D721Med (cell line): ENCODE measurements around the gene TNS1.

Experiments used
- DNase-seq: peaks from one replicate; pipeline ENCODE4 v3.0.0; 2011; ENCODE audit warnings: low spot score; ENCODE audit not compliant: insufficient read length
- FAIRE-seq: peaks from 2 replicates; lab custom pipeline; 2011; peaks lifted over from hg19 to GRCh38; lab: Jason Lieb, UNC
- CTCF ChIP-seq: IDR thresholded peaks from 2 replicates; pipeline ENCODE4 v1.5.1; 2012; ENCODE audit warnings: mild to moderate bottlenecking, control low read depth; ENCODE audit not compliant: insufficient read depth; ENCODE audit errors: missing control alignments

TNS1 gene

GRCh38 chr2:217838409-217838831, 164.4 kb downstream of the TNS1 start:
- no peak for TF ChIP-seq CTCF
- DNase-seq (no peak), FAIRE-seq (no peak)

GRCh38 chr2:217837530-217837929, 165.3 kb downstream of the TNS1 start:
- TF ChIP-seq CTCF, result no peak
- FAIRE-seq, result no peak

GRCh38 chr2:217836901-217837491, 165.8 kb downstream of the TNS1 start:
- no peak for DNase-seq
- no peak for FAIRE-seq
- no peak for TF ChIP-seq CTCF

More at GRCh38 chr2:217837530-217837929, 165.3 kb downstream of the TNS1 start:
- no peak for DNase-seq

GRCh38 chr2:217835931-217836891, 166.6 kb downstream of the TNS1 start:
- DNase-seq (no peak), FAIRE-seq (no peak)
- no peak for TF ChIP-seq CTCF

- FAIRE-seq (no peak), DNase-seq (no peak)
- no peak for TF ChIP-seq CTCF
Measured at GRCh38 chr2:217834744-217835513, 167.9 kb downstream of the TNS1 start.

DNA sequence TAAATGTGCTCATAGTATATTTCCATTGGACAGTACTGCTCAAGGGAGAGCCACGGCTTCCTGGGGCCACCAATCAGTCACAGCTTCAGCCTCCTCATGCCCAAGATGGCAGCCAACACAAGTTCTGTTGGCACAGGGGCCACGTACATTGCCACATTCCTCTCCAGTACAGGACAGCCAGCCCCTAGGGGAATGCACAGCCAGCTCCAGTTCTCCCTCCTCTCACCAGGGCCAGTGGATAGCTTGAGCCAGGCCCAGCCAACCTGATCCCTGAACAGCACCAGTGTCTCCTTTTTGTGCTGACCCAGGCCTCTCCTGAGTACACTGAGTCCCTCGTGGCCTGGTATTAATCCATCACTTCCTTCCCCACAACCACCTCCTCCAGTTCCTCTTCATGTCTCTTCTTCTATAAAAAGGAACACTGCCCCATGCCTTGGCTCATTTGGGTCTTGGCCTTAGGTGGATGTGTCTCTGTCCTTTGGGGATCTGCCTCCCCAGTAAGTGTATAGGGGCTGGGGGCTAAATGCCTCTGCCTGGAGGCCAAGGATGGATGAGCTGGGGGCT, 168.7 kb downstream of the TNS1 start:
- TF ChIP-seq CTCF, result no peak
- FAIRE-seq, result no peak

More for the DNA sequence above, 168.7 kb downstream of the TNS1 start:
- DNase-seq, result no peak
